KMS-11 (cell line): ENCODE results near the gene PDE11A.

Experiments used
- H2AFZ ChIP-seq: fragments of 200-600 bp; sonication (generic); 2 replicates; pipeline ENCODE4 v1.6.1; 2016; ENCODE audit warnings: antibody characterized with exemption, mixed run types, low read depth
- H3K27ac ChIP-seq: fragments of 200-600 bp; sonication (generic); 2 replicates; pipeline ENCODE4 v1.6.1; 2016; ENCODE audit warnings: mild to moderate bottlenecking, mixed run types
- H3K27me3 ChIP-seq: fragments of 200-600 bp; sonication (generic); 2 replicates; pipeline ENCODE4 v1.6.1; 2017; ENCODE audit warnings: mild to moderate bottlenecking, low read depth, mixed run types, moderate library complexity; ENCODE audit not compliant: insufficient read depth
- H3K36me3 ChIP-seq: fragments of 200-600 bp; sonication (generic); 2 replicates; pipeline ENCODE4 v1.6.1; 2017; ENCODE audit warnings: mild to moderate bottlenecking, mixed run types; ENCODE audit not compliant: insufficient read depth
- H3K4me1 ChIP-seq: fragments of 200-600 bp; sonication (generic); 2 replicates; pipeline ENCODE4 v1.6.1; 2016; ENCODE audit warnings: mild to moderate bottlenecking, low read depth, mixed run types; ENCODE audit not compliant: poor library complexity, severe bottlenecking
- H3K4me2 ChIP-seq: fragments of 200-600 bp; sonication (generic); 2 replicates; pipeline ENCODE4 v1.7.0; 2016; ENCODE audit warnings: mild to moderate bottlenecking, mixed run types
- H3K4me3 ChIP-seq: fragments of 200-600 bp; sonication (generic); IDR thresholded peaks from 2 replicates; pipeline ENCODE4 v1.6.1; 2017; ENCODE audit warnings: low read depth, low read length, mixed read lengths; ENCODE audit not compliant: insufficient read depth
- H3K79me2 ChIP-seq: fragments of 200-600 bp; sonication (generic); 2 replicates; pipeline ENCODE4 v1.6.1; 2016; ENCODE audit warnings: low read depth, mixed run types; ENCODE audit not compliant: insufficient read depth
- H3K9ac ChIP-seq: fragments of 200-600 bp; sonication (generic); 2 replicates; pipeline ENCODE4 v1.6.1; 2016; ENCODE audit warnings: mild to moderate bottlenecking, mixed run types
- H4K20me1 ChIP-seq: fragments of 200-600 bp; sonication (generic); 2 replicates; pipeline ENCODE4 v1.6.1; 2016; ENCODE audit warnings: mild to moderate bottlenecking, mixed run types; ENCODE audit not compliant: insufficient read depth
- TF ChIP-seq, protein P1 (sequence below): fragments of 200-600 bp; sonication (generic); conservative IDR thresholded peaks from 2 replicates; pipeline ENCODE4 v1.6.1; 2017; ENCODE audit warnings: low read depth, mild to moderate bottlenecking, antibody characterized with exemption, low read length, moderate library complexity, mixed read lengths

Gene PDE11A

DNA sequence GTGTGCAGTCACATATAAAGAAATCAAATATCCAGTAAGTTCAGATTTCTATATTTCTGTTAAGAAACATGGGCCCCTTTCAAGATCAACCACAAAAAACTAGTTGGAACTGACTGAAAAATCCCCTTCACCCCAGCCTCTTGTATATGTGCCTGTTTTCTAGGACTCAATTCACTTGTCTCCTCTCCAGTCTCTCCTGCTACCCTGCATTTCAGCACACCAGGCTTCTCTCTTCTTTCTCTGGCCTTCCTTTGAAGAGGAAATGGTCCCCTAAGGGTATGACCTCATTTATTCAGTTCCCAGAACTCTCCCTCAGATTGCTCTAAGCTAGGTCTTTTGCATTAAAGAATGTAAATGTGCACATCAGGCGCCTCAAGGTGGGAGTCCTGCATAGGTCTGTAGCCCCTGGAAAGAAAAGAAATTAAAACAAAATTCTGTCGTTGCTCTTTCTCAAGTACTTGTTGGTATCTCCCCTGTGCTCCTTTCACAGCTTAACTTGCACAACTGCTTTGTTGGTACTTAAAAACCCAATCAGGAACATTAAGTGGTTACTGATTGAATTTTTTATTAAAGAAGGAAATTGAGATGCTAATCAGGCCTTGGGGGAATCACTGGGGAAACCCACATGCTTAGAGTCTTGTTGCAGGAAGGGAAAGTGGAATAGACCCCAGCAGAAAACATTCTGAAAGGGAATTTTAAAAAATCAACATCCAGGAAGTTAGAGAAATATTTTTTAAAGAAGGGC, 401.6 kb downstream of the PDE11A start:
- Histone ChIP-seq H3K36me3 (no peaks in the 10 kb centered on the region), H3K27me3 (no peaks in the 10 kb centered on the region), H3K9ac (no peak overlapping the region), H3K27ac (peak overlapping the region; percentile 23; the same call in 1 of the 2 replicates), H4K20me1 (no peaks in the 10 kb centered on the region), H3K4me1 (peaks cover 33% of the 10 kb centered on the region), H3K79me2 (no peaks in the 10 kb centered on the region), H3K4me2 (peak overlapping the region; percentile 40; the same call in 1 of the 2 replicates), H2AFZ (peak overlapping the region; percentile 13; the same call in 1 of the 2 replicates), H3K4me3 (no peak overlapping the region)
- TF ChIP-seq, protein P1, sequence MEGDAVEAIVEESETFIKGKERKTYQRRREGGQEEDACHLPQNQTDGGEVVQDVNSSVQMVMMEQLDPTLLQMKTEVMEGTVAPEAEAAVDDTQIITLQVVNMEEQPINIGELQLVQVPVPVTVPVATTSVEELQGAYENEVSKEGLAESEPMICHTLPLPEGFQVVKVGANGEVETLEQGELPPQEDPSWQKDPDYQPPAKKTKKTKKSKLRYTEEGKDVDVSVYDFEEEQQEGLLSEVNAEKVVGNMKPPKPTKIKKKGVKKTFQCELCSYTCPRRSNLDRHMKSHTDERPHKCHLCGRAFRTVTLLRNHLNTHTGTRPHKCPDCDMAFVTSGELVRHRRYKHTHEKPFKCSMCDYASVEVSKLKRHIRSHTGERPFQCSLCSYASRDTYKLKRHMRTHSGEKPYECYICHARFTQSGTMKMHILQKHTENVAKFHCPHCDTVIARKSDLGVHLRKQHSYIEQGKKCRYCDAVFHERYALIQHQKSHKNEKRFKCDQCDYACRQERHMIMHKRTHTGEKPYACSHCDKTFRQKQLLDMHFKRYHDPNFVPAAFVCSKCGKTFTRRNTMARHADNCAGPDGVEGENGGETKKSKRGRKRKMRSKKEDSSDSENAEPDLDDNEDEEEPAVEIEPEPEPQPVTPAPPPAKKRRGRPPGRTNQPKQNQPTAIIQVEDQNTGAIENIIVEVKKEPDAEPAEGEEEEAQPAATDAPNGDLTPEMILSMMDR = no peak

DNA sequence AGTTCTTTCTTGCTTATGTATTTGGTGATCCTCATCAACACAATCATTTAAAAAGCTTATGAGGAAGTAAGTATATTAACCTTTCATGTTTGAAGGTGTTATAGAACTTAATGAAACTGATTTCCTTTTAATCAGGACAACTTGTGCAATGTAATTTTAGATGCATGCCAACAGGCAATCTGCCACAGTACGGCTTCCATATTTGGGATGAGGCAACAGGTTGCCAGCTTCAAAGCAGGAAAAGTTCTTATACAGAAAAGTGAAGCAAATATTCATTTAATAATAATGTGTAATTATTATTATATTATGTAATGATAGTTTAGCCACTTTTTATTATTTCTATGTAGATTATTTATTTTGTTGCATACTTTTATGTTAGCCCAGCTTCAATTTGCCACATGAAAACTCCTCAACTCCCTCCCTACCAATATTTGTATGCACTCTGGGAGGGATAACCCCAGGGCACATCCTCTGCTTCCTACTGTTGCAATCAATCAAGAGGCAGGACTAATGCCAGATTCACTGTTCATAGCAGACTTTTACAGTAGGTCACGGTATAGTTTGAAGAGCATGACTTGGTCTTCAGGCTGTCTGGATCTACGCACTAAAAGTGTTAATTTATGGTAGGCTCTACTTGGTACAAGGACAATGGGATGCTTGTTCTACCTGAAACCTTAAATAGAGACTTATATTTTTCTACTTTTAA, 402.8 kb downstream of the PDE11A start:
- H3K4me1 ChIP-seq = peaks cover 35% of the 10 kb centered on the region
- no peak overlapping the region for H3K4me3 ChIP-seq
- TF ChIP-seq, protein P1 = no peak
- H2AFZ ChIP-seq = no peak overlapping the region; the same call in 1 of the 2 replicates
- H3K79me2 ChIP-seq = no peaks in the 10 kb centered on the region
- no peak overlapping the region for H3K9ac ChIP-seq
- H3K4me2 ChIP-seq = peak overlapping the region; percentile 40; the same call in 1 of the 2 replicates
- peak overlapping the region; percentile 23; the same call in 1 of the 2 replicates for H3K27ac ChIP-seq
- no peaks in the 10 kb centered on the region for H3K36me3 ChIP-seq
- H3K27me3 ChIP-seq = no peaks in the 10 kb centered on the region
- no peaks in the 10 kb centered on the region for H4K20me1 ChIP-seq

DNA sequence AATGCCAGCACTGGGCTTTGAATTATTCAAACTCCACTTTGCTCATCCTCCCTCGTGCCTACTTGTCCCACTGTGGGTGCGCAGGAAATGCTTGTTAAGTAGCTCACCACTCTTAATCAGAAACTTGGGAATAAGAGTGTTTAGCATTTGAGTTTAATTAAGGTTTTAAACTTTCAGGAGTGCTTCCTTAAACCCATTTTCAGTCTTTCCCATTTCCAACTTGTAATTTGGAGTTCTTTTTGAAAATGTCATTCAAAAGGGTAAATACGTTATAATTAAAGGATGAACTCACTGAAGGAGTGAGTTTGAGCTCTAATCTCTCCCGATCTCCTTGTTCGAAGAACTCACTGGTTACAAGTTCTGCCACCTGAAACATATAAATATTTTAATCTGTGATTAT, 403.4 kb downstream of the PDE11A start:
- Histone ChIP-seq H4K20me1 (no peaks in the 10 kb centered on the region), H3K9ac (no peak overlapping the region), H3K79me2 (no peaks in the 10 kb centered on the region), H3K4me1 (peaks cover 35% of the 10 kb centered on the region), H3K4me3 (no peak overlapping the region), H3K4me2 (no peak overlapping the region), H3K27me3 (no peaks in the 10 kb centered on the region), H2AFZ (no peak overlapping the region), H3K36me3 (no peaks in the 10 kb centered on the region), H3K27ac (no peak overlapping the region)
- TF ChIP-seq, protein P1 = no peak

DNA sequence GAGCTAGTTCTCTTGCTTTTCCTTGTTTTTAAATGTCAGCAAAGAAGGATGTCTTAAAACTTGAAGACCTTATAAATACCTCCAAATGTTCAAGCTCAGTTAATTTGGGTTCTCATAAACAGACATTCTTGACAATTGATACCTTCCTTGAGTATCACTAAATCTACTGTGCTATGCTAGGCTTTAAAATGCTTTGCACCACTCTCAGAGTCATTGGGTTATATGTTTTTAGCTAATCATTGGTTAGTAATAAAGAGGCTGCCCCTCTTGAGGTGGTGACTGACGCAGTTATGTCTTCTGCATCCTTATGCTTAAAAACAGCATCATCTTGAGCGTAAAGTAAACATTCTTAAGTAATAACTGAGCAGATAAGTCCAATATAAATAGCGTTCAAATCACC, 404.0 kb downstream of the PDE11A start:
- H3K4me1 ChIP-seq = peaks cover 35% of the 10 kb centered on the region
- H2AFZ ChIP-seq = no peak overlapping the region
- H3K79me2 ChIP-seq = no peaks in the 10 kb centered on the region
- H3K27ac ChIP-seq = no peak overlapping the region
- H3K4me3 ChIP-seq = no peak overlapping the region
- no peak overlapping the region for H3K4me2 ChIP-seq
- no peaks in the 10 kb centered on the region for H3K36me3 ChIP-seq
- no peaks in the 10 kb centered on the region for H4K20me1 ChIP-seq
- H3K9ac ChIP-seq = no peak overlapping the region
- TF ChIP-seq, protein P1 = no peak
- no peaks in the 10 kb centered on the region for H3K27me3 ChIP-seq
